Mesothelial cell of epicardium (in vitro differentiated cells): ENCODE results near the gene TET1. TPM values are rescaled to one million over a fixed set of nuclear protein-coding genes. Genes with fewer than 3 reads are reported as not detected.
"Not testable (repeated sequence)": the region's sequence is repeated elsewhere in the genome, so short reads cannot be mapped to it uniquely, and the experiment has no call there.

Experiments used
- DNase-seq, 2 experiments: peaks; one replicate each; pipeline ENCODE4 v3.0.0; 2021; ENCODE audit warnings: low spot score in 2 of 2; ENCODE audit not compliant: unreplicated experiment in 2 of 2
- H3K27ac Mint-ChIP-seq: 2 replicates; pipeline ENCODE4 v1.8.0; 2021; ENCODE audit warnings: mixed read lengths
- H3K27me3 Mint-ChIP-seq: 2 replicates; pipeline ENCODE4 v1.8.0; 2021; ENCODE audit warnings: low read depth, mixed read lengths
- H3K36me3 Mint-ChIP-seq: 2 replicates; pipeline ENCODE4 v1.8.0; 2021; ENCODE audit warnings: mixed read lengths
- H3K4me1 Mint-ChIP-seq: 2 replicates; pipeline ENCODE4 v1.8.0; 2021; ENCODE audit warnings: mixed read lengths
- H3K4me3 Mint-ChIP-seq: 2 replicates; pipeline ENCODE4 v1.8.0; 2021; ENCODE audit warnings: mild to moderate bottlenecking, moderate library complexity, mixed read lengths
- H3K9me3 Mint-ChIP-seq: 2 replicates; pipeline ENCODE4 v1.8.0; 2021; ENCODE audit warnings: mixed read lengths
- total RNA-seq: library from RNA; stranded (reverse); gene quantifications from 3 replicates; pipeline ENCODE4 v1.2.1, GENCODE V29; 2021
- TF ChIP-seq, protein P1 (sequence below): fragments of 200-600 bp; sonication (generic); IDR thresholded peaks from one replicate; pipeline ENCODE4 v1.5.0; 2021; ENCODE audit warnings: antibody characterized with exemption; ENCODE audit not compliant: unreplicated experiment

Gene TET1
- total RNA-seq, 1 donor from 2014 or later = 35.7 TPM

DNA sequence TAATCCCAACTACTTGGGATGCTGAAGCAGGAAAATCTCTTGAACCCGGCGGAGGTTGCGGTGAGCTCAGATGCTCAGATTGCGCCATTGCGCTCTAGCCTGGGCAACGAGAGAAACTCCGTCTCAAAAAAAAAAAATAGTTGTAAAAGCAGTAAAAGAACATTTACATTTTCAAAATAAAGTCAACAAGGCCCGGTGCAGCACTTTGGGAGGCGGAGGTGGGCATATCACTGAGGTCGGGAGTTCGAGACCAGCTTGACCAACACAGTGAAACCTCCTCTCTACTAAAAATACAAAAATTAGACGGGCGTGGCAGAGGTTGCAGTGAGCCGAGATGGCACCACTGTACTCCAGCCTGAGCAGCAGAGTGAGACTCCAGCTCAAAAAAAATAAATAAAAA, 164.9 kb downstream of the TET1 start:
- DNase-seq = no peak
- peaks cover 32% of the 10 kb centered on the region for H3K36me3 Mint-ChIP-seq

GRCh38 chr10:68727146-68727545, 167.0 kb downstream of the TET1 start:
- no peaks in the 10 kb centered on the region for H3K27me3 Mint-ChIP-seq
- peaks cover 7% of the 10 kb centered on the region for H3K4me1 Mint-ChIP-seq
- DNase-seq = no peak
- H3K36me3 Mint-ChIP-seq = peaks cover 38% of the 10 kb centered on the region
- no peaks in the 10 kb centered on the region for H3K9me3 Mint-ChIP-seq
- H3K27ac Mint-ChIP-seq = peak overlapping the region; percentile 43
- TF ChIP-seq, protein P1, sequence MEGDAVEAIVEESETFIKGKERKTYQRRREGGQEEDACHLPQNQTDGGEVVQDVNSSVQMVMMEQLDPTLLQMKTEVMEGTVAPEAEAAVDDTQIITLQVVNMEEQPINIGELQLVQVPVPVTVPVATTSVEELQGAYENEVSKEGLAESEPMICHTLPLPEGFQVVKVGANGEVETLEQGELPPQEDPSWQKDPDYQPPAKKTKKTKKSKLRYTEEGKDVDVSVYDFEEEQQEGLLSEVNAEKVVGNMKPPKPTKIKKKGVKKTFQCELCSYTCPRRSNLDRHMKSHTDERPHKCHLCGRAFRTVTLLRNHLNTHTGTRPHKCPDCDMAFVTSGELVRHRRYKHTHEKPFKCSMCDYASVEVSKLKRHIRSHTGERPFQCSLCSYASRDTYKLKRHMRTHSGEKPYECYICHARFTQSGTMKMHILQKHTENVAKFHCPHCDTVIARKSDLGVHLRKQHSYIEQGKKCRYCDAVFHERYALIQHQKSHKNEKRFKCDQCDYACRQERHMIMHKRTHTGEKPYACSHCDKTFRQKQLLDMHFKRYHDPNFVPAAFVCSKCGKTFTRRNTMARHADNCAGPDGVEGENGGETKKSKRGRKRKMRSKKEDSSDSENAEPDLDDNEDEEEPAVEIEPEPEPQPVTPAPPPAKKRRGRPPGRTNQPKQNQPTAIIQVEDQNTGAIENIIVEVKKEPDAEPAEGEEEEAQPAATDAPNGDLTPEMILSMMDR = no peak
- no peak overlapping the region for H3K4me3 Mint-ChIP-seq

More for the DNA sequence above, 164.9 kb downstream of the TET1 start:
- Mint-ChIP-seq H3K27me3 (no peaks in the 10 kb centered on the region), H3K27ac (no peak overlapping the region), H3K9me3 (no peaks in the 10 kb centered on the region), H3K4me1 (peaks cover 9% of the 10 kb centered on the region), H3K4me3 (no peak overlapping the region)
- TF ChIP-seq, protein P1 = no peak

DNA sequence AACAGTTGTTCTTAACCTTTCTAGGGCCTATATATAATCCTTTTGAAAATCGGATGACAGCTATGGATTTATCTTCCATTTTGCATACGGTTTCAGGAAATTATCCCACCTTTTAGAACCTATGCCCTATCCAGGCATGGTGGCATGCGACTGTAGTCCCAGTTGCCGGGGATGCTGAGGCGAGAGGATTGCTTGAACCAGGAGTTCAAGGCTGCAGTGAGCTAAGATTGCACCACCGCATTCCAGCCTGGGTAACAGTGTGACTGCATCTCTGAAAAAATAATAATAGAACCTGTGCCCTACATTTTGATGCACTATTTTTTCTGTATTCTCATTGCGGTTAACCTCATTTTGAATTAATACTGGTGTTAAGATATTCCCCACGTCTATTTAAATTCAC, 172.5 kb downstream of the TET1 start:
- no peaks in the 10 kb centered on the region for H3K4me1 Mint-ChIP-seq
- H3K27ac Mint-ChIP-seq = no peak overlapping the region
- no peak for DNase-seq
- H3K27me3 Mint-ChIP-seq = no peaks in the 10 kb centered on the region
- peaks cover 46% of the 10 kb centered on the region for H3K36me3 Mint-ChIP-seq
- H3K9me3 Mint-ChIP-seq = no peaks in the 10 kb centered on the region
- TF ChIP-seq, protein P1 = no peak
- H3K4me3 Mint-ChIP-seq = no peak overlapping the region

- peaks cover 46% of the 10 kb centered on the region for H3K36me3 Mint-ChIP-seq
- H3K4me3 Mint-ChIP-seq = no peak overlapping the region
- H3K9me3 Mint-ChIP-seq = no peaks in the 10 kb centered on the region
- H3K27ac Mint-ChIP-seq = no peak overlapping the region
- no peaks in the 10 kb centered on the region for H3K27me3 Mint-ChIP-seq
- no peak for DNase-seq
- TF ChIP-seq, protein P1 = no peak
- no peaks in the 10 kb centered on the region for H3K4me1 Mint-ChIP-seq
Measured at GRCh38 chr10:68734349-68734748, 174.2 kb downstream of the TET1 start.

GRCh38 chr10:68735119-68735518, 175.0 kb downstream of the TET1 start:
- H3K27me3 Mint-ChIP-seq = no peaks in the 10 kb centered on the region
- DNase-seq = no peak
- no peaks in the 10 kb centered on the region for H3K4me1 Mint-ChIP-seq
- H3K27ac Mint-ChIP-seq = no peak overlapping the region
- H3K4me3 Mint-ChIP-seq = no peak overlapping the region
- H3K36me3 Mint-ChIP-seq = peaks cover 46% of the 10 kb centered on the region
- no peaks in the 10 kb centered on the region for H3K9me3 Mint-ChIP-seq
- TF ChIP-seq, protein P1 = no peak

GRCh38 chr10:68735739-68736138, 175.6 kb downstream of the TET1 start:
- not testable (repeated sequence) for DNase-seq, H3K27me3 Mint-ChIP-seq, H3K27ac Mint-ChIP-seq, H3K4me1 Mint-ChIP-seq, H3K4me3 Mint-ChIP-seq, H3K9me3 Mint-ChIP-seq
- H3K36me3 Mint-ChIP-seq = peaks cover 47% of the 10 kb centered on the region

DNA sequence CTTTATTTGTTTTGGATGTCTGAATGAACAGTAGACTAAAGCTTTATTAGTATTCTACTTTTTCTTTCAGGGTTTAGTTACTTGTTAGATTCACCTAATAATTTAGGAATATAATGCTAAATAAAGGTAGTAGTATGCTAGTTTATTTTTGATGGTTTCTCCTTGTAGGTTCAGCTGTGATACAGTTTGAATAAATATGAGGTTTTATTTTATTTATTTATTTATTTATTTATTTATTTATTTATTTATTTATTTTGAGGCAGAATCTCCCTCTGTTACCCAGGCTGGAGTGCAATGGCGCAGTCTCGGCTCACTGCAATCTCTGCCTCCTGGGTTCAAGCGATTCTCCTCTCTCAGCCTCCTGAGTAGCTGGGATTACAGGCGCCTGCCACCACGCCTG, 180.5 kb downstream of the TET1 start:
- not testable (repeated sequence) for H3K4me3 Mint-ChIP-seq, H3K9me3 Mint-ChIP-seq, DNase-seq, H3K4me1 Mint-ChIP-seq, H3K27me3 Mint-ChIP-seq, H3K27ac Mint-ChIP-seq
- H3K36me3 Mint-ChIP-seq = peaks cover 32% of the 10 kb centered on the region
